Measurements from ENCODE around the gene YWHAG. TPM values are rescaled to one million over a fixed set of nuclear protein-coding genes. Genes with fewer than 3 reads are reported as not detected.

Gene YWHAG
- total and polyA plus RNA-seq, 9 of the 15 experiments (the other 6 are each of a cell fraction or from before 2014, with no cell fraction given): 30.4 to 246 (median 94.5) TPM

GRCh38 chr7:76352193-76352592 is 6.6 kb downstream of the YWHAG start:
- no peak overlapping the region for H3K4me3 ChIP-seq
- FAIRE-seq: no peak
- H3K79me2 ChIP-seq (ENCODE audit: control insufficient read depth, insufficient read depth, low read length): peaks cover 100% of the 10 kb centered on the region
- no peaks in the 10 kb centered on the region for H3K27me3 ChIP-seq (ENCODE audit: control insufficient read depth in 2 of 2, insufficient read depth in 2 of 2, low read length in 2 of 2)
- TF ChIP-seq ZNF584 (CRISPR knock-in tag; IDR thresholded peaks at IDR 0.05; ENCODE audit: low read depth) (no peak), NR1H2 (CRISPR knock-in tag; IDR thresholded peaks at IDR 0.05) (0 out of 2 replicates have a peak, but pooled peaks have one; percentile 29), MEIS2 (IDR thresholded peaks at IDR 0.05; ENCODE audit: partially characterized antibody) (peak; percentile 8), HDAC2 (IDR thresholded peaks at IDR 0.05) (no peak), ATF6 (CRISPR knock-in tag; IDR thresholded peaks at IDR 0.05) (0 out of 2 replicates have a peak, but pooled peaks have one; percentile 55), PBX2 (CRISPR knock-in tag; IDR thresholded peaks at IDR 0.05; ENCODE audit: low read depth) (no peak), PBX2 (tag; conservative IDR thresholded peaks at IDR 0.05; ENCODE audit: low read depth) (0 out of 2 replicates have a peak, but pooled peaks have one; percentile 25), POLR2AphosphoS5 (IDR thresholded peaks at IDR 0.05; ENCODE audit: control insufficient read depth, insufficient read depth, low read depth, low read length) (peak; percentile 47), POLR2A (conservative IDR thresholded peaks at IDR 0.05) (0 out of 2 replicates have a peak, but pooled peaks have one; percentile 12), SIN3A (IDR thresholded peaks at IDR 0.05; ENCODE audit: borderline replicate concordance in 2 of 2, control insufficient read depth in 1 of 2, low read depth in 2 of 2, low read length in 2 of 2) (peak in 1 of 2 experiments; percentile 45; a peak in 1 of 4 replicates)
- H3K9ac ChIP-seq (ENCODE audit: insufficient read depth in 1 of 2, low read depth in 2 of 2, low read length in 2 of 2): peak overlapping the region in 1 of 2 experiments; percentile 41; a peak in 1 of 4 replicates
- H3K4me2 ChIP-seq (ENCODE audit: insufficient read depth, low read length): no peak overlapping the region
- no peak for DNase-seq (ENCODE audit: extremely low read depth in 1 of 4, low spot score in 3 of 4)
- ChIA-PET POLR2A (interaction anchor here (0.6 to 3.8 kb wide), 6 partner anchors 9 to 41 kb away, joined by 3 to 11 read pairs (median 5); no protein-coding TSS in a partner anchor), CTCF (ENCODE audit: low intra/inter-chr PET ratio) (no interaction called here)
- BruUV-seq (replicated peaks): no TSS peak
- peaks cover 96% of the 10 kb centered on the region for H3K36me3 ChIP-seq (ENCODE audit: control insufficient read depth, insufficient read depth, low read length)
- in situ Hi-C loops (cut with MboI): no loop called here
- H3K9me1 ChIP-seq (ENCODE audit: control insufficient read depth, insufficient read depth, low read length): peaks cover 5% of the 10 kb centered on the region
- no peak overlapping the region for H3K27ac ChIP-seq (ENCODE audit: extremely low read depth, low read depth, low read length)
- peaks cover 53% of the 10 kb centered on the region for H4K20me1 ChIP-seq (replicated peaks; ENCODE audit: control insufficient read depth, insufficient read depth, low read length)
- no peak overlapping the region for H2AFZ ChIP-seq (ENCODE audit: low read depth, low read length)
- intact Hi-C loops (cut with micrococcal nuclease): no loop called here
- ATAC-seq: peak; percentile 20
- H3K4me1 ChIP-seq (replicated peaks in 1 of 2; ENCODE audit: control insufficient read depth in 2 of 2, insufficient read depth in 2 of 2, low read length in 2 of 2): peaks cover 4 to 19% of the 10 kb centered on the region in 2 experiments; a peak in 4 of 5 replicates
- 85% methylated on average over 6 of the region's 6 CpGs for WGBS (ENCODE audit: insufficient coverage, low coverage, missing lambda C conversion rate)
- no peaks in the 10 kb centered on the region for H3K9me3 ChIP-seq (replicated peaks; ENCODE audit: control insufficient read depth, insufficient read depth, low read depth, low read length)
